GM15510 (cell line): ENCODE measurements around the gene AVPI1.

Experiments used
- POLR2A ChIP-seq: IDR thresholded peaks from 3 replicates; pipeline ENCODE4 v1.6.1; 2011; ENCODE audit warnings: borderline replicate concordance; ENCODE audit not compliant: insufficient read length; ENCODE audit errors: extremely low read depth

AVPI1 gene

DNA sequence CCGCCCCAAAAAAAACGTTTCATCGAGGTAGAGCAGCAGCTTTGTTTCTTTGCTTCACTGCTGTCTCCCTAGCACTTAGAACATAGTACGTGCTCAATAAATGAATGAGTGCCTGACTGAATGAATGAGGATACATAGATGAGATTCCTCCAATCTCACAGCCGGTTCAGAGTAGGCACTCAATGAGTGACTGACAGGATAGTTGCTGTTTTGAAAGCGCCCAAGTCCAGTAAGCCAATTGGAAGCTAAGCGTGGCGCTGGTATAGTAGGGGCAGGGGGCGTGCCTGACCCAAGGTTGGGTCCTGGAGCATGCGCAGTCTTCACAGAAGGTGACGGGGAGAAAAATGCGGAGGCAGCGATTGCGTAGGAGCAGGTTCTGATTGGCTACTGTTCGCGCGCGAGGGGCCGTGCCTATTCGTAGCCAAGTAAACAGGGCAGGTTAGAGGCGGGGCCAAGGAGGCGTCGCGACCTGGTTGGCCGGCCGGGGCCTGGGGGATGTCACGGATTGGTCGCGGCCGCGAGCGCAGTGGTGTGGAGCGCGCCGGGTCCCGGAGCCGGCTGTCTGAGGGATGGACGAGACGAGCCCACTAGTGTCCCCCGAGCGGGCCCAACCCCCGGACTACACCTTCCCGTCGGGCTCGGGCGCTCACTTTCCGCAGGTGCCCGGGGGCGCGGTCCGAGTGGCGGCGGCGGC lies 46.7 kb downstream of the AVPI1 start, which contains the start of gene PI4K2A:
Gene PI4K2A, plus strand, starts transcription at position 498 of the 694 bp plus-strand sequence. Its CDS starts 72 bp downstream, at position 570.
- TF ChIP-seq POLR2A, result peak; percentile 59

DNA sequence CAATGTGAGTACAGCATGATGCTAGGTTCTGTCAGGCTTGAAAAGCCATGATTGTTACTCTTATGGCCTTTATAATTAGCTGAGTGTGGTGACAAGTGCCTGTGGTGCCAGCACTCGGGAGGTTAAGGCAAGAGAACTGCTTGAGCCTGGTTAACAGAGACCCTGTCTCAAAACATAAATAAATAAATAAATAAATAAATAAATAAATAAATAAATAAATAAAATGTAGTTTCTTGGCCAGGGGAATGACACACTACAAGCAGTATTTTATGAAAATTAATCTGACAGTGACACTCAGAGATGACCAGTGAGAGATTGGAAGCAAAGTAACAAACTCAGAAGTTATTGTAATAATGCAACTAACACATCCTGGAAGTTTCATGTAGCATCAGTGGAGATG lies 51.5 kb downstream of the AVPI1 start:
- no peak for TF ChIP-seq POLR2A

DNA sequence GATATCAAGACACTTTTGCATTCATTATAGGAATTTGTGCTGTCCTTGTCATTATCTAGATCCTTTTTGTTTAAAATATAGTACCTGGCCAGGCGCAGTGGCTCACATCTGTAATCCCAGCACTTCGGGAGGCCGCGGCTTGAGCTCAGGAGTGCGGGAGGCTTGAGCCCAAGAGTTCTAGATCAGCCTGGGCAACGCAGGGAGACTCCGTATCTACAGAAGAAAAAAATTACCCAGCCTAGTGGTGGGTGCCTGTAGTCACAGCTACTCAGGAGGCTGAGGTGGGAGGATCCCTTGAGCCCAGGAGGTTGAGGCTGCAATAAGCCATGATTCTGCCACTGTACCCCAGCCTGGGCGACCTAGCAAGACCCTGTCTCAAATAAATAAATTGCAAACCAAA lies 53.1 kb downstream of the AVPI1 start:
- no peak for TF ChIP-seq POLR2A

DNA sequence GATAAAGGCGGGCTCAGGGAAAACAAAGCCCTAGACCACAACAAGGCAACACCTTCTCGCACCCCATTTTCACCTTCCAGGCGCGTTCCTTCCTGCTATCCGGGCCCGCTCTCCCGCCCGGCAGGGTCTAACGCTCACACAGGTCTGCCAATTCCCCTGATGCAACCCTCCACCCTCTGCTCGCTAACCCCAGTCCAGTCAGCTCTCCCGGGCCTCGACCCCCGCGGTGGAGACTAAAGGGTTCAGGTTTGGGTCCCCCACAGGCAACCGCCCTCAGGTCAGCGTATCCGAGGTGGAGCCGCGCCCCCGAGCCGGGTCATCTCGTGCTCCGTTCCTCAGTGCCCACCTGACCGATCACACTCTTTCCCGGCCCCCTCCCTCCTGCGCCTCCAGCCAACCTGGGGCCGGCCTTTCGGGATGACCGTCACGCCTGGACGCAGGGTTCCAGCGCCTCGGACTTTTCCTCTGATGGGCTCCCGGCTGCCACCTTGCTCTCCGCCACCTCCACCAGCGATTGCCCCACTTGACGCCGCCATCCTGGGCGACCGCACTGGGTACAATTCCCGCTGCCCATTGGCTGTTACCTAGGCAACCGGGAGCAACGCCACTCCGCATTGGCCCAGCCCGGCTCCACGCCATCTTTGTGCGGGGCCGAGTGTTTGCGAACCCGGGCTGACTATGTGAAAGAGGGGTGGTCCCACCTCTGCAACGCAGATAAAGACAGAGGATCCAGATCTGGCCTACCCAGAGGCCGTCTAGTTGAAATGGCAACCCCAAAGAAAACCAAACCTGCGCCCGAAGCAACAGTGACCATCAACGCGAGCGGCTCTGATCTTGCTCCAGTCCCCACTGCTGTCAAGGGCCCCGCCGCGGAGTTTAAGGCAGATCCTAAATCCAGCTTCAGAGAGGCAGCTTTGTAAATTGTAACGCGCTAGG lies 53.8 kb downstream of the AVPI1 start, which contains the start of gene MORN4:
Gene MORN4, minus strand, starts transcription at position 552 of the 936 bp plus-strand sequence. CDS start 13,847 bp downstream, outside the sequence.
- TF ChIP-seq POLR2A, result peak; percentile 52

DNA sequence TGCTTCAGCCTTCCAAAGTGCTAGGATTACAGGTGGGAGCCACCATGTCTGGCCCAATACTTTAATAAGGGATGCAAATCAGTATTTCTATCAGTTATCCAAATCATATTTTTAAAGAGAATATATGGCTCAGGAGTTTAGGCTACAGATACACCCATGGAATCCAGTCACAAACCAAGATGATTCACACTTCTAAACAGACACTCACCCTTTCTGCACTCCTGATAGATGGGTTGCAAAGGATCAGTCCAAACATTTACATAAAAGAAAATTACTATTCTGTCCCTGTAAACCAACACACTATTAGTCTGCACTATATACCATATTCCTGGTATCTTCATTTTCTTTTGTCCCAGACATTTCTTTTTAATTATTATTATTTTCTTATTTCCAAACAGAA lies 55.9 kb downstream of the AVPI1 start:
- no peak for TF ChIP-seq POLR2A

DNA sequence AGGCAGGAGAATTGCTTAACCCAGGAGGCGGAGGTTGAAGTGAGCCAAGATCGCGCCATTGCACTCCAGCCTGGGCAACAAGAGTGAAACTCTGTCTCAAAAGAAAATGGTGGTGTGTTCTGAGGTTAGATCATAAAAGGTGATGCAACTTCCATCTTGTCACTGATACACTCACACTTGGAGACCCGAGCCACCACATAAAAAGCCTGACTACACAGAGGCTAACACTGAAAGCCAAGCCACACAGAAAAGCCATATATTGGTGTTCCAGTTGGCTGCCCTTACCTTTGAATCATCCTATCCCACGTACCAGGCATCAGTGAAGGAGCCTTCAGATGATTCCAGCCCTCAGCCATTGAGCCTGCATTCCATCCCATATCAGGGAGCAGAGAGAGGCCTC lies 57.8 kb downstream of the AVPI1 start:
- TF ChIP-seq POLR2A, result no peak

DNA sequence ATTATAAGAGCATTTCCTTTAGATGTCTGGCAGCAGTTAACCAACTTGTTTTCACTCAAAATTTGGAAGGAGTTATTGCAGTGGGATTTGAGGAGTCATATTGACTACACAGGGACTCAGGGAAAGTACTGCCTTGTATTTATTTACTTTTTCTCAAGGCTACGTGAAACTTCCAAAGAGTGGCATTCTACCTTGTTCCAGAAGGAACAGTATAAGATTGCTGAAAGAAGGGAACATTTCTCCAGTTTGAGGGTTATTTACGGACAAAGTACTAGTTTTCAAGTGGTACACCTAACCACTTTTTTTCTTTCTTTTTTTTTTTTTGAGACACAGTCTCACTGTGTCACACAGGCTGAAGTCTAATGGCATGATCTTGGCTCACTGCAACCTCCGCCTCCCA lies 58.8 kb downstream of the AVPI1 start:
- TF ChIP-seq POLR2A, result no peak

DNA sequence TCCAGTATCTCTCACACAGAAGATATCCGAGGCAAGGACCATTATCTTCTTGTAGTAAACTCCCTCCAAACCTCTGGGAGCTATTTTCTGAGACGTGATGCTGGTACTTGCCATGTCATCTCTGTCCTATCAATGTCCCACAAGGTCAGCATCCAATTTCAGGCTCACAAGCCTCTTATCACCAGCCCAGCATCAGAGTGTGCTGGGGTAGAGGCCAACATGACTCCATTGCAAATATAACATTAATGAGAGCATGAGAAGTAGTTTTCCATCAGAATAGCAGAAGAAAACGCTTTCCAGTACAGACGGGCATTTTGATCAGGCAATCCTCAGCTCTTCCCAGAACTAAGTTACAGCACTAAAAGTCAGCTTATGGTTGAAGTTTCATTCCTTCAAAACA lies 59.3 kb downstream of the AVPI1 start:
- no peak for TF ChIP-seq POLR2A
